Psoas muscle (tissue), 8 donors: ENCODE measurements around the gene FAIM2. TPM values are rescaled to one million over a fixed set of nuclear protein-coding genes. Genes with fewer than 3 reads are reported as not detected.

Experiments used
- ATAC-seq, 4 donors: fragments of 200-7000 bp; cut with Tn5 transposase; one replicate each; pipeline ENCODE4 v1.9.1; 2020; ENCODE audit warnings: moderate library complexity in 3 of 4, mild to moderate bottlenecking in 2 of 4
- DNase-seq, 2 donors: peaks; one replicate each; pipeline ENCODE4 v3.0.0-alpha.2; 2020
- H3K27ac ChIP-seq: fragments of 200-600 bp; one replicate; pipeline ENCODE4 v1.8.0; 2022
- H3K27me3 ChIP-seq, 3 donors: fragments of 200-600 bp in 1 of 3; one replicate each; pipeline versions ENCODE4 v1.6.1 to v1.8.0; 2013 to 2022; ENCODE audit warnings: low read length in 2 of 3, mild to moderate bottlenecking in 2 of 3, moderate library complexity in 1 of 3; ENCODE audit not compliant: insufficient read depth in 3 of 3
- H3K36me3 ChIP-seq, 2 donors: fragments of 200-600 bp in 1 of 2; one replicate each; pipeline versions ENCODE4 v1.6.1 to v1.8.0; 2013 to 2022; ENCODE audit warnings: low read depth in 1 of 2, mild to moderate bottlenecking in 1 of 2, moderate library complexity in 1 of 2; ENCODE audit not compliant: insufficient read depth in 1 of 2
- H3K4me1 ChIP-seq: fragments of 200-600 bp; one replicate; pipeline ENCODE4 v1.8.0; 2022
- H3K4me3 ChIP-seq: fragments of 200-600 bp; one replicate; pipeline ENCODE4 v1.8.0; 2022; ENCODE audit warnings: mild to moderate bottlenecking
- H3K9me3 ChIP-seq: fragments of 200-600 bp; one replicate; pipeline ENCODE4 v1.8.0; 2022
- CTCF ChIP-seq: fragments of 200-600 bp; IDR thresholded peaks from one replicate; pipeline ENCODE4 v1.8.0; 2022; ENCODE audit warnings: antibody characterized with exemption
- WGBS, 3 donors: extraction: QIAGEN DNeasy Blood & Tissue Kit; methylation state at CpG; one replicate each; pipeline versions ENCODE4 v1.1.6 to v1.1.7; 2013; 5-methylcytosine and 5-hydroxymethylcytosine counted together
- intact Hi-C, 2 donors: fragments of 100-400 bp; cut with DNase I; formaldehyde crosslinking; loops; one replicate each; pipeline versions ENCODE4 v1.11.0 to v1.14.2; 2022
- polyA plus RNA-seq, 3 donors: library from polyadenylated mRNA; stranded (reverse); fragments of 200-250 nt; gene quantifications; one replicate each; pipeline ENCODE4 v1.2.3, GENCODE V29; 2013
- total RNA-seq, 4 donors: library from RNA; stranded (reverse); fragmentation: NEBNext Ultra II Directional in 2 of 4; extraction: Animal tissue kit (Norgen Biotek cat#: 25700) in 2 of 4; gene quantifications; one replicate each; pipeline versions ENCODE4 v1.2.1 to v1.2.4, GENCODE V29; 2021 to 2023
- donor health status: healthy with polysubstance abuse.
- donor health status: DM: no; HTN: no; CAD: no; lungs with moderate emphysema.
- donor health status: Bipolar disorder and iron deficiency.
- donor health status: healthy.
- donor health status: DM: yes; HTN: yes; CAD: no.
- donor health status: DM: no; HTN: no; CAD: no.
- donor health status: DM: no; HTN: no; CAD: no.
- donor health status: DM: yes; HTN: yes; CAD: no.

FAIM2 gene
- total and polyA plus RNA-seq, 7 donors, result 0.22 to 1.1 (median 0.58) TPM; not detected in 2

DNA sequence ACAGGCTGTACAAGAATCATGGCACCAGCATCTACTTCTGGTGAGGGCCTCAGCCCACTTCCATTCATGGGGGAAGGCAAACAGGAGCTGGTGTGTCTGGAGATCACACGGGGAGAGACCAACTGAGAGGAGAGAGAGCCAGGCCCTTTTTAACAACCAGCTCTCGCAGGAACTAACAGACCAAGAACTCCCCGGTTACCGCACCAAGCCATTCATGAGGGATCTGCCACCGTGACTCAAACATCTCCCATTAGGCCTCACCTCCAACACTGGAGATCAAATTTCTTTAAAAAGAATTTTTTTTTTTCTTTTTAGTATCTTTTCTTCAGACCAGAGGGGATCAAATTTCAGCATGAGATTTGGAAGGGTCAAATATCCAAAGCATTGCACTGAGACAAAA is 30.1 kb upstream of the FAIM2 start:
- Histone ChIP-seq H3K27me3 (no peaks in the 10 kb centered on the region), H3K4me3 (no peak overlapping the region), H3K9me3 (no peaks in the 10 kb centered on the region), H3K27ac (no peak overlapping the region), H3K36me3 (no peaks in the 10 kb centered on the region), H3K4me1 (no peaks in the 10 kb centered on the region)
- no peak for ATAC-seq
- TF ChIP-seq CTCF, result no peak
- 66 to 75% (median 74%) methylated on average over 5 of the region's 5 CpGs for WGBS, 3 donors
- intact Hi-C loops, result no loop called here
- no peak for DNase-seq

- DNase-seq (no peak), ATAC-seq (no peak)
- Histone ChIP-seq H3K36me3 (no peaks in the 10 kb centered on the region), H3K9me3 (no peaks in the 10 kb centered on the region), H3K27me3 (no peaks in the 10 kb centered on the region), H3K27ac (no peak overlapping the region), H3K4me3 (no peak overlapping the region), H3K4me1 (no peaks in the 10 kb centered on the region)
- intact Hi-C loops, result no loop called here
- no peak for TF ChIP-seq CTCF
- WGBS, 3 donors, result 69 to 81% (median 74%) methylated on average over 8 of the region's 8 CpGs
These were observed 28.9 kb upstream of the FAIM2 start for GRCh38 chr12:49932533-49933130.

DNA sequence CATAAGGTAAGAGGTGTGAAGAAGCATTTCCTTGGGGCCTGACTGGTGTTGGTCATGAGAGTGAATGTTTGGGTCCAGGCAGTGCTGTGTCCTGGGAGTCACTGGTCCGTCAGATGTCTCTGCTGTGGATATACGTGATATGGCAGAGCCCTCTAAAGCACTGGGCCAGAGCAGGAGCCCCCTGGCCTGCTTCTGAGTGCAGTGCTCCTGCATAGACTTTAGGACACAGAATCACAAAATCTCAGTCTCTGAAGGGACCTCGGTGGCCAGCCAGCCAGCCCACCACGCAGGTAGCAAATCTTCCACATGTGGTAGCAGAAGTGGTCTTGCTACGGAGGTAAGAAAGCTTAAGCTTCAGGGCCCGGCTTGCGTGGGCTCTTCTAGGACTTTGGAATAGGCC is 28.3 kb upstream of the FAIM2 start:
- Histone ChIP-seq H3K4me1 (no peaks in the 10 kb centered on the region), H3K4me3 (no peak overlapping the region), H3K27ac (no peak overlapping the region), H3K36me3 (no peaks in the 10 kb centered on the region), H3K27me3 (no peaks in the 10 kb centered on the region), H3K9me3 (no peaks in the 10 kb centered on the region)
- no peak for TF ChIP-seq CTCF
- ATAC-seq (no peak), DNase-seq (no peak)
- intact Hi-C loops, result no loop called here
- 68 to 72% (median 70%) methylated on average over 7 of the region's 7 CpGs for WGBS, 3 donors

DNA sequence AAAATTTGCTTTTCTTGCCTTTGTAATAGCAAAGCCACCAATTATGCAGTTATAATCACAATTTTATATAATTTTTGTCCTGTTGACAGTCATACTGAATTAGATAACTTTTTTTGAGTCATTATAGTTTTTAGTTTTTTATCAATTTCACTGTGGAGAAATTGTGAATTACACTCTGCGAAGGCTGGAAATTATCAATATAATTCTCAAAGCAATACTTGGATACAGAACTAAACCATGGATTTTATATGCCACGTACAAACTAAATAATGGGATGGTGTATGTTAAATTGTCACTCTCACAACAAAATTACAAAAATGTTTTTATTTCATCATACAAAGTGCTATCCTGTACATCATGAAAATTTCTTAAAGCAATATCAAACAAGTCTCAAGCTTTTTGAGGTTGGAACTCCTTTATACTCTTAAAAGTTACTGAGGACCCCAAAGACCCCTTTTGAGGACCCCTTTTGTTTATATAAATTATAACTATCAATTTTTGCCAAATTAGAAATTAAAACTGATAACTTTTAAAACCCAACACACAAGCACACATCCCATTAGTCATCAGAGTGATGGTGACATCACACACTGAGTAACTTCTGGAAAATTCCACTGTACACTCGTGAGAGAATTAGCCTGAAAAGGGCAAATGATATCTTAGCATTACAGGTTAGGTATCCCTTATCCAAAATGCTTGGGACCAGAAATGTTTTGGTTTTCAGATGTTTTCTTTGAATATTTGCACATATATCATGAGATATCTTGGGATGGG is 27.0 kb upstream of the FAIM2 start:
- no peak for DNase-seq
- Histone ChIP-seq H3K4me3 (no peak overlapping the region), H3K36me3 (no peaks in the 10 kb centered on the region), H3K4me1 (no peaks in the 10 kb centered on the region), H3K27me3 (no peaks in the 10 kb centered on the region), H3K9me3 (no peaks in the 10 kb centered on the region), H3K27ac (no peak overlapping the region)
- 57 to 72% (median 68%) methylated on average over 3 of the region's 3 CpGs for WGBS, 3 donors
- no peak for ATAC-seq
- intact Hi-C loops, result no loop called here
- no peak for TF ChIP-seq CTCF
